ENCODE results near the gene CDK11A.
"Not testable (repeated sequence)": the region's sequence is repeated elsewhere in the genome, so short reads cannot be mapped to it uniquely, and the experiment has no call there.

CDK11A gene

DNA sequence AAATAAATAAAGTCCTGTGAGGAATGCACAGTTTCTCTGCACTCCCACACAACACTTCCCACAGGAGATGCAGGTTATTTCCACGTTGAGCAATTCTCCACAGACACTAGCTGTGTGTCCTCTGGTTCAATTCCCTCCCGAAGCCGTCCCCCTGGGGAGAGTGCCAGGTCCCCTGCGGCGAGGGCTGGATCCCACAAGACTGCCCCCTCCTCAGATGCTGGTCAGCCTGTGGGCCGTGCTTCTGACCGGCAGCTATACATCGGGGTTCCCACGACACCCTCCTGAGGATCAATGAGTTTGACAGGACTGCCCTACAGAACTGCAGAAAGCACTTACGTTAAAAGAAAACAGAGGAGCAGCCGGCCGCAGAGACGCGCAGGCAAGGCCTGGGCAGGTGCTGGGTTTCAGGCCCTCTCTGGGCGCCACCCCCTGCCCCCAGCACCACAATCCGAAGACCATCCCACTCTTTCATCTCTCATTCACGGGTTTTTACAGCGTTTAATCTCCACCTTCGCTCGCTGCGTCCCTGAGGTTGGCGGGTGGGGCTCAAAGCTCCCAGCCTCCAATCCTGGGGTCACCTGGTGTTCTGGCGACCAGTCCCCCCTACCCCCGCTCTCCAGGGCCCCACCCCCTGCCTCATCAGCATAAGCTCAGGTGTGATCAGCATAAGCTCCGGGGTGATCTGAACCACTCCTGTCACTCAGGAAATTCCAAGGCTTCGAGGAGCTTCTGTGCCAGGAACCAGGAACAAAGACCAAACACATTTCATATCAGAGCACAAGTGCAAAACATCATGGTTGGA is 40.9 kb downstream of the CDK11A start:
- DNase-seq (ENCODE audit: low spot score): no peak

DNA sequence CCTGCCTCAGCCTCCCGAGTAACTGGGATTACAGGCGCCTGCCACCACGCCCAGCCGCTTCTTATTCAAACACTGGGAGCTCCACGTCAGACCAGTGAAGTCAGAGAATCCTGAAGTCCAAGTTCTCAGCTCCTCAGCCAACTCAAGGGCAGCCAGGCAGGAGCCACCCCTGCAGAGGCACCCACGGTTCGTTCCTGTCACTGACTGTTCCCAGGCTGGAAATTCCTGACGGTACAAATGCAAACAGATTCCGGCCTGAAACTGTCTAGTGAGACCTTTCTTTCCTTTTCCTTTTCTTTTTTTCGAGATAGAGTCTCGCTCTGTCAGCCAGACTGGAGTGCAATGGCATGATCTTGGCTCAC is 43.3 kb downstream of the CDK11A start:
- DNase-seq (ENCODE audit: low spot score): no peak

DNA sequence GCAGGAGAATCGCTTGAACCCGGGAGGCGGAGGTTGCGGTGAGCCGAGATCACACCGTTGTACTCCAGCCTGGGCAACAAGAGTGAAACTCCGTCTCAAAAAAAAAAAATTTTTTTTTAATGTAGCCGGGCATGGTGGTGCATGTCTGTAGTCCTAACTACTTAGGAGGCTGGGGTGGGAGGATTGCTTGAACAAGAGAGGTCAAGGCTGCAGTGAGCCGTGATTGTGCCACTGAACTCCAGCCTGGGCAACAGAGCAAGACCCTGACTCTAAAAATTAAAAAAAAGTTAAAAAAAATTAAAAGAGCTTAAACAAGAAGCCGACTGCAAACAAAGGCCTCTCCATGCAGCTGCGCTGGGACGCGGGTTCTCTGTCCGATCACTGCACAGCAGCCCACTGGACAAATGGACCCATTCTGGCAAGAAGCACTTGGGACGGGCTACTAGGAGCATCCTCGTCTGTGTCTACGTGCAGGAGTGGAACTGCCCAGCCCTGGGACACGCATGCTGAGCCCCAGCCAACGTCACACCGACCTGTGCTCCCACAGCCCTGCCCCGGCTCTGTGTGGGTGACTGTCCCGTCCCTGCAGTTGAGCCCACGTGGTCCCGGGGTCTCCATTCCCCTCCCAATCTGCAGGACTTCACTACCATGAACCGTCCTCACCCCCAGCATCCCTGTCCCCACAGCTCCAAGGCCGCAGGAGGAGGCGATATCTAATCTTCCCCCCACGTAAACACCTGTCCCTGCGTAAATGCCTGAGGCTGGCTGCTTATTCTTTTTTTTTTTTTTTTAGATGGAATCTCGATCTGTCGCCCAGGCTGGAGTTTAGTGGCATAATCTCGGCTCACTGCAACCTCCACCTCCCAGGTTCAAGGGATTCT is 43.9 kb downstream of the CDK11A start:
- DNase-seq (ENCODE audit: low spot score): no peak

DNA sequence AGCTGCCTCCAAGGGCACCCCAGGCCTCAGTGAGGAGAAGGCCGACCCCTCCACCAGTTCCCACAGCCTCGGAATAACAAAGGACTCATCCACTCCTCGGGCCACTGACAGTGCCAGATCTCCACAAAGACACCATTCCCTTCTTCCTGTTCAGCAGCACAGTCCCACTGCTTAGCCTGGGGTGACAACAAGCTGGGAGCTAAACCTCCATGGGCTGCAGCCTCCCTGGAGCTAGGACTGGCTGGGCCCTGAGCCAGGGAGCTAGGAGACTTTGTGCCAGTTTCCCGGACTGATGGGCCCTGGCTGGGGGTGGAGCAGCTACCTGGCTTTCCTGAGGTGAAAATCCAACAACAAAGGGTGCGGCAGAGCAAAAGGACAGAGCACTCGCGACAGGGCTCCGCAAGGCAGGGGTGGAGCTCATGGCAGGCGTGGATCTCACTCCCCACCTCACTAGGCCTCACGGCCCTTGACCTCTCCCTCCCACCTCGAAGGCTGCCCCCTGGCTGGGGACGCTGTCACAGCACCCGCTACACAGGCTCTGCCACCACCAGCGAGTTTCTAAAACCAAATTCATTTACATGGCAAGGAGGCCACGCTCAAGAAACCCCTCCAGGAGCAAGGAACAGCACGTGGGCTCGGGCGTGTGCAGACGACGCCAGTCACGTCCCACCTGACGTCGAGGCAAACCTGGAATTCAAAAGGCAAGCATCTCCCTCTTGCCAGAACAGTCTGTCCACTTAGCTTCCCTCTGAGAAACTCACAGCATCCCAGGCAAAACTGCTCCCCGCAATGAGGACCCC is 45.4 kb downstream of the CDK11A start:
- DNase-seq (ENCODE audit: low spot score): no peak

DNA sequence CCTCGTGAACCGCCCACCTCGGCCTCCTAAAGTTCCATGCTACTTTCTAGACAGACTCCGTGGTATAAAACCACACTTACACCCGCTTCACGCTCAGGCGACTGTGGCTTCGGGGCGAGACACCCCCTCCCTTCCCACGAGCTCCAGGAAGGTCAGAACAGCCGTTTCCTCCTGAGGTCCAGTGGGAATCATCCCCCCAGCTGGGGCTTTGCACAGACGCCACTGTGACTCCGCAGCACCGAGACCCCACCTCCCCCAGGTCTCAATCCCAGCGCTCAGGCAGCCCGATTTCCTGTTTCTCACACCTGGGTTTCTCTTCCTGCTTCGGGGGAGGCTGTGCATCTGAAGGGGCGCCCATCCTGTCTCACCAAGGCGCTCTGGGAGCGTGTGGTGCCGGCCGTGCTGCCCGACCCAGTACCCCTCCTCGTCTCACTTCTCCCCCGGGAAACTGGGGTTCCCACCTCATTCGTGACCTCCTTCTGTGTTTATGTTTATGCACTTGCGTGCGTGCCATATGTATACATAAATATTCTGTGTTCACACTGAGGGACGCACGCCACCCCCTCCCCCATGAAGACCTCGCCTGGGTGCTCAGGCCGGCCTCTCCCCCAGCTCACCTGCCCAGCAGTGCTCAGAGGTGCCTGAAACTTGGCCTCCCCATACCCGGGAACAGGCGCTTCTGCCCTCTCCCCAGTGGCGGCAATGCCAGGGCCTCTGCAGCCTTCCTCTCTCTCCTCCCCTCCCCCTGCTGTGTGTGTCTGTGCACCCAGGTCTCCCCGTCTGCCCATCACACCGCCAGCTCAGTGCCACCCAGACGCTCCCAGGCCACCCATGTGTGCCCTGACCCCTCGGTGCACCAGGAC is 46.2 kb downstream of the CDK11A start:
- DNase-seq (ENCODE audit: low spot score): no peak

DNA sequence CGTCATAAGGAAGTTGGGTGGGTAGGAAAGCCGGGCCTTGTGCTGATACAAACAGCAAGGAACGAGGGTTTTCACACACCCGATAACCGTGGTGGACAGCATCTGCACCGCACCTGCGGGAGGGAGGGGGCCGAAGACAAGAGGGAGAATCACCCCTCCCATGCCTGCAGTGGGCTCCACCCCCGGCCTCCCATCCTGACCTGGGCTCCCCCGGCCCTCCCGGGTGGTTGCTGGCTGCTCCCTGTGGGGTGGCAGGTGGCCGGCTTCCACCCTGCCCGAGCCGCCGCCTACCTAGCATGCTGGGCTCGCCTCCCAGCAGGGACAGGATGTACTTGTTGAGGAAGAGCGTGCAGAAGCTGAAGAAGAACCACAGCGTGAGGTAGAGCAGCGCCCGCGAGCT is 48.1 kb downstream of the CDK11A start:
- DNase-seq (ENCODE audit: low spot score): not testable (repeated sequence)

DNA sequence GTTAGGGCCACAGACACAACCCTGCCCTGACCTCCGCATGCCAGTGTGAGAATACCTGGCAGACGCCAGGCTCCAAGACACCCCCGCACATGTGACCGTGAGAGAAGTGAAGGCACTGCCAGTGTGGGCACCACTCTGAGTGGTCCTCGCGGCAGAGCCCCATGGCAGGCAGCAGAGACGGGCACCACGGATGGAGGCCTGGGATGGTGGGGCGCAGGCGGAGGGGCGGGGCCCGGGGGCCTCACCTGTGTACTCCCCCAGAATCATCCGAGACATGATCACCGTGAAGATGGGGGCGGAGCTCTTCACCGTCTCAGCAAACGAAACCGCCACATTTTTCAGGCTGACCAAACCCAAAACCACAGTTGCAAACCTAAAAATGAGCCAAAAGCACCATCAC is 48.9 kb downstream of the CDK11A start:
- DNase-seq (ENCODE audit: low spot score): not testable (repeated sequence)

DNA sequence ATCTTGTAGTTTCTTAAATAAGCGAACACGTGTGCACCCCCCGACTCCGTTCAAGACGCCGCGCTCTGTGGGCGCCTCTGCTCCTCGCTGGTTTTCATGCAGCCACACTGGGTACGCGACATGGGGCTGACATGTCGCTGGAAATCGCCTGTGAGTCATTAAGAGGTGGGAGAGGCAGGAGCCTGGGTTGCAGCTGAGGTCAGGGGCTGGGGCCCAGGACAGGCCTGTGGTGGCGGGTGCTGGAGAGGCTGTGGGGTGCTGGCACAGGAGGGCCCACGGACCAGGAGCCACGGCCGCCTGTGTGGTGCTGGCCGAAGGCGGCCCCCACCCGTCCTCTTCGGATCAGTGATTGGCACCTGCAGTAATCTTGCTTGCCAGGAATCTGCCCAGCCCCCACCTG is 49.4 kb downstream of the CDK11A start:
- not testable (repeated sequence) for DNase-seq (ENCODE audit: low spot score)

DNA sequence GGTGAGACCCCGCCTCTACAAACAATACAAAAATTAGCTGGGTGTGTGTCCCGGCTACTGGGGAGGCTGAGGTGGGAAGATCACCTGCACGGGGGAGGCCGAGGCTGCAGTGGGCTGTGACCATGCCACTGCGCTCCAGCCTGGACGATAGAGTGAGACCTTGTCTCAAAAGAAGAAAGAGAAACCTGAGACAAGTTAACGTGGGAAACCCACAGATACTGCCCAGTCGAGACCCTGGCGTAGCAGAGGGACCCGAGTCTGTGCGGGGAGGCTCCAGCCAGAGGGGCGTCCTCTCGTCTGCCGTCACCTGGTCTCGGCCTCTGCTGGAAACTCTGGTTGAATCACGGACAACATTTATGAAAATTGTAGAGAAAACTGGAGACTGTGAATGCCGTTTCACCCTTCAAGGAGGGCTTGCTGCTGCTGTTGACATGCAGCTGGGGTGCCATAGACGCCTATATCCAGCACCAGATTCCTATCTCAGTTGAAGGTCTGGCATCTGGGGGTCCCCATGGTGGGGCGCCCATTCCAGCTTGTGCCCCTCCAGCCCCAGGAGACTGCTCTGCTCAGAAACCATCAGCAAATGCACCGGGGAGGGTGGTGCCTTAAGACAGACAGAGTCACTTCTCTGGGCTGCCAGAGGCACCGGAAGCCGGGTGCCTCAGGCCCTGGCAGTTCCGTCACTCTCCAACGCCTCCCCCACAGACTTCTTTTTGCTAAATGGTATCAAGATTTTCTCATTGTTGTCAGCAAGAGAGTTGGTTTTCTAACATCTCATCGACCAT is 51.8 kb downstream of the CDK11A start:
- DNase-seq (ENCODE audit: low spot score): no peak

DNA sequence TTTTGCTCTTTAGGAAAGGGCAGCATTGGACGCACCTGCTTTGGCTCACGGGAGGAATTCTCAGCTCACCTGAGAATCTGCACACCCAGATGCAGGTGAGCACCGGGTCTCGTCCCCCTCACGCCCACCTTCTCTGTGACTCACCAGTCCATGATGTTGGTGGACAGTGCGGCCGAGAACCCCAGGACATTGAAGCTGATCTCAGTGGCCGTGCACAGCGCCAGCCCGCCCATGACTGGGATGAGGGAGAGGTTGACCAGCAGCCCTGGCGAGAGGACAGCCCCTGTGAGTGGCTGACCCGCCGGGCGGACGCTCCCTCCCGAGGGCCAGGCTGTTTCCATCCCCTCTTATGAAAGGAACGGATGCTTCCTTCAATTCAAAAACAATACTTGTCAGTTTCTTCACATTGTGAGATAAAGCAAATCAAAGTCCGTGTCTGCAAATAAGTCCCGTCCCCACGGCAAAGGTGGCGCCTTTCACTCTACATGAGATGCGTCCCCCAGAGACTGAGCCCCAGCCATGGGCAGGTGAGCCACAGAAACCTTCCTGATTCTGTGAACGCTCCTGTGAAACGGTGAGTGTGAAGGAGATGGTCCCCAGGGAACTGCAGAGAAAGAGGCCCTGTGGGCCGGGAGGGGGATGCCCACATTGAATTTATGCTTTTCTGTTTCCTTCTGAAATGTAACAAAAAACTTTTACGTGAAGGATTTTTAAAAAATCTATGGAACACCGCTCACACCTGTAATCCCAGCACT is 52.6 kb downstream of the CDK11A start:
- no peak for DNase-seq (ENCODE audit: low spot score)

DNA sequence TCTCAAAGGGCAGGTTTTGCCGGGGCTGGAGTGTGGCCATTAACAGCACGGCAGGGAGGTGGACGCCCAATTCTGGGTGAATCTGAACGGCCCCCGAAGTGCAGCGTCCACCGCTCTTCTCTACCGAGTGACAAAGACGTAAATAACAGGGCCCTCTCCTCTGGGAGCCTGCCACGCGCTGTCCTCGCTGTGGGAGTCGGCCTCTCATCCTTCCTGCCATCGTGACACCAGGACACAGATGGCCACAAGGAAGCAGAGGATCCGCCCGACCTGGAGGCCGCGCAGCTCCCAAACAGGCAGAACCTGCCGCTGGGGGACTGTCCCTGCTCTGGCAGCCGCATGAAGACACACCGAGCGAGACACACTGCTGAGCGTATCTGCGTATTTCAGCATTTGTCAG is 53.3 kb downstream of the CDK11A start:
- no peak for DNase-seq (ENCODE audit: low spot score)

DNA sequence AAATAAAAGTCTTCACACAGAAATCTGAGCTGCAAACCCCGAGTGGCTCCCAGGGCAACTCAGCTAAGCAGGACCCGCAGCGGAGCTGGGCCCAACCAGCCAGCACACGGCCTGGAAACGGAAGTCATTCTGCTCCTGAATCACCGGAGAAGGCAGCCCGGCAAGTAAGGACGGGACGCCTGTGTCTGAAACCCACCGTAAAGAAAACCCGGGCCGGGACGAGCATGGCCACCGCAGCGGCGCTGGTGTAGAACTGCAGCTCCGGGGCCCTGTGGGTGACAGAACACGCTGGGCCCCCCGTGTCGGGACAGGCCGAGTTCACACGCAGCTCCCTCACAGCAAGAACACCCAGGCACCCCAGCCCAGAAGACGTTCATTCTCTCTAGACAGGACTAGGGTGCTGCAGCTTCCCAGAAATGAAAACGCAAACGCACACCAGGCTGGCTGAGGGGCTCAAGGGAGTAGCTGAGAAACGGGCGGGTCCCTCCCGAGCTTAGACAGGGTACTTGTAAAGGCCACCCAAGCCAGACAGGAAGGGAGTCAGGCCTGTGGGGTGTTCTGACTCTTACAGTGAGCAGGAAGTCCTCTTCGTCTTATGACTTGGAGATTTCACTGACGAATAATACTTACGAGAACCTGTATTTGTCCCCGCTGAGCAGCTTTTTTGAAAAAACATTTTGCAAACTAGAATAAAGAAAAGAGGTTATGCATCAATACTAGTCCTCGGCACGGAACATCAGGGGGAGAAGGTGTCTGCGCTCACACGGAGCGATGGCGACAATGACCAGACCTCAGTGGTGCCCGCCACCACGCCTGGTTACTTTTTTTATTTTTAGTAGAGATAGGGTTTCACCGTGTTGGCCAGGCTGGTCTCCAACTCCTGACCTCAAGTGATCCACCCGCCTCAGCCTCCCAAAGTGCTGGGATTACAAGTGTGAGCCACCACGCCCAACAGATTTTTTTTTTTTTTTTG is 54.4 kb downstream of the CDK11A start:
- DNase-seq (ENCODE audit: low spot score): no peak

DNA sequence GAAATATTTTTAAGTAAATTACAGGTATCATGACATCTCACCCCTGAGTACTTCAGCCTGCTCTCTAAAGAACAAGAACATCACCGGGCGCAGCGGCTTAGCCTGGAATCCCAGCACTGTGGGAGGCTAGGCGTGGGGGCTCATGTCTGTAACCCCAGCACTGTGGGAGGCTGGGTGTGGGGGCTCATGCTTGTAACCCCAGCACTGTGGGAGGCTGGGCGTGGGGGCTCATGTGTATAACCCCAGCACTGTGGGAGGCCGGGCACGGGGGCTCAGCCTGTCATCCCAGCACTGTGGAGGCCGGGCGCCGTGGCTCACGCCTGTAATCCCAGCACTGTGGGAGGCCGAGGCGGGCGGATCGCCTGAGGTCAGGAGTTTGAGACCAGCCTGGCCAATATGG is 57.6 kb downstream of the CDK11A start:
- no peak for DNase-seq (ENCODE audit: low spot score)

DNA sequence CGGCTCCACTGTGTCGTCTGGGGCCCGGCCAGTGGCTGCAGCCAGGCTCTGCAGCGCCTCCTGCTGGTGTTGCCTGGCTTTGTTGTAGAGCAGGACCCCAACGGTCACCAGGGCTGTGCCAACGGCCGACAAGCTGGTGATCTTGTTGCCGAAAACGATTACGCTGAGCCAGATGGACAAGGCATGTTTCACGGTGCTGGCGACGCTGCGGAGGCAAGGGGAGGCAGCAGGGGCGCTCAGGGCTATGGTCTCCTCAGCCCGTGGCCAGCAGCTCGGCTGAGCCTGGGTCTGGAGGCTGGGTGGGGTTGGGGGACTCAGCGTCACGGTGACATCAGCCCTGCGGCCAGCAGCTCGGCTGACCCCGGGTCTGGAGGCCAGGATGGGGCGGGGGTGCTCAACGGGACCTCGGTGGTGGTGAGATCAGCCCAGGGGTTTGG is 58.3 kb downstream of the CDK11A start:
- DNase-seq (ENCODE audit: low spot score): no peak

DNA sequence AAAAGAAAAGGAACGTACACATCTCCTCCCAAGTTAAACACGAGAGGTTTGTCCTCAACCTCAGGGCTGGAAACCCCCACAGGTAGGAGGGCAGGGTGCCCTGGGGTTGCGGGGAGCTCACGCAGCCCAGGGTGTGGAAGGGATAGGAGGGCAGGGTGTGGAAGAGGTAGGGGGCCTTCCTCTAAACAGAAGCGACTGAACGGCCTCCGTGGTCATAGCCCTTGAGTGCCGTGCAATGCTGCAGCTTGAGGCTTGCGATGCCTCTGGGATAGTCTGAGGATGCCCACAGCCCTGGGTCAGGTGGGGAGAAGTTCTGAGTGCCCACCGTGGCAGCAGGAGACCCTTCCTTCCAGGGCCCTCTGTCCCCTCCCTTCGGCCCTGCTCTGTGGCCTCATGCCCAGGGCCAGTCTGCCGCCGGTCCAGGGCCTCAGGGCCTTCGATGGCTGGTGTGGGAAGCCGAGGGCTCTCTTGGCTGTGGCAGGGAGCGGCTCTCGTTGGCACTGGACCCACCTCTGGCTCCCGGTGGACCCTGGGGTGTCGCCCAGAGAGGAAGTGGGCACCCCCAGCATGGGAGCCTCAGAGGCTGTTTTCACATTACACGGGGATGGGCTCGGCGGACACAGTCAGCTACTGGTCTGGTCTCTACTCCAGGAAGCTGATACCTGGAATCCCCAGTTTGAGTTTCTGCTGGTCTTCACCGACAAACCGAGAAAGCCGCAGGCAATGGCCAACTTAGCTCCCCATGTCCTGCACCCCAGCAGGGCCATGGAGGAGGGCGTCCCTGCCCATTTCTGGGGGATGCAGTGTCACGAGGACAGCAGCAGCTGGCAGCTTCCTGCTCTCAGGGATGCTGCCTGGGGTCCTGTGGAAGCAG is 59.0 kb downstream of the CDK11A start:
- no peak for DNase-seq (ENCODE audit: low spot score)

DNA sequence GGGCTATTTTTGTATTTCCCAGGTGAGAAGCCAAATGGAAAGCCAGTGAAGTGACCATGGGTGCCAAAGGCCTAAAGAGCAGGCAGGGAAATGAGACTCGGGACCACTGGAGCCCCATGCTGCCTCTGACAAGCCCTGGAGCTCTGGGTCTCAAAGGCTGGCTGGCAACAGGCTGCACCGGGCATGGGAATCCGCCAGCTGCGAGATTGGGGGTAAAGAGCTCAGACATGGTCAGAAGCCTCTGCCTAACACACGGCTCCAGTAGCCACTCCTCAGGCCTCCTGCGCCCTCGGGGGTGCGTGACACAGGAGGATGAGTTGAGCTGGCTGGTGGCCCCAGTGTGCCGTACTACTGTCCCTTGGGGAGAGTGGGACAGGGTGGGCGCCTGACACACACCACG is 59.8 kb downstream of the CDK11A start:
- not testable (repeated sequence) for DNase-seq (ENCODE audit: low spot score)

DNA sequence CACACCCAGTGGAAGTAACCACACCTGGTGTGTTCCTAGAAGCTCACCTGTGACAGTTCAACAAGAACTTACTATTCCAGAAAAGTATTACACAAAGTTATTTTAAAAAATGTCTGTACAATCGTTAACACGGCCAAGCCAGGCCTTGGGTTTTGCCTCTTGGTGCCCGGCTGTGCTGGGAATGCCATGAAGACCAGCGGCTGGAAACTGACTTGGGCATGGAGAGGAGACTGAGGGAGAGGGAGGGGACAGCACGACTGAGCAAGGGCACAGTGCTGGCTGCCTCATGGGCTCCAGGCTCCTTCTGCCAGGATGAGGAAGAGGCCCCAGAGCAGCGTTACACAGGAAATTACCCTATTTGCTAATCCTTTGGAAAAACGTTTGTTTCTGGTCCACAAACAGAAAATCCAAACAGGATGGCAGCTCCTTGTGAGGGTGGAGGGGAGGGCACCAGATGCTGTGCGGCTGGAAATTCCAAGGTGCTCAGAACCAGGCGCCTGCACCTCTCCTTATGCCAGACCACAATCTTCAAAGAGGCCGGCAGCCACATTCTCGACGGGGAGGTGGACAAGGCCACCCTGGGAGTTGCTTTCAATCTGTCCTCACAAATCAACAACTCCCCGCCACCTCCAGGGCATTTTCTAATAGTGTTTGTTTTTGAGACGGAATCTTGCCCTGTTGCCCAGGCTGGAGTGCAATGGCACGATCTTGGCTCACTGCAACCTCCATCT is 61.2 kb downstream of the CDK11A start:
- not testable (repeated sequence) for DNase-seq (ENCODE audit: low spot score)

Measured in LoVo (cell line).